Hepatocyte (in vitro differentiated cells): ENCODE measurements around the gene AMPH. TPM values are rescaled to one million over a fixed set of nuclear protein-coding genes. Genes with fewer than 3 reads are reported as not detected.
"Not testable (repeated sequence)": the region's sequence is repeated elsewhere in the genome, so short reads cannot be mapped to it uniquely, and the experiment has no call there.

Source experiments
- DNase-seq: peaks from one replicate; pipeline ENCODE4 v3.0.0-alpha.2; 2016; ENCODE audit warnings: low spot score
- H2AFZ ChIP-seq: fragments of 200-600 bp; sonication (generic); 2 replicates; pipeline ENCODE4 v1.6.0; 2016; ENCODE audit warnings: antibody characterized with exemption, mild to moderate bottlenecking
- H3K27ac ChIP-seq: fragments of 200-600 bp; sonication (generic); 2 replicates; pipeline ENCODE4 v1.5.1; 2016; ENCODE audit warnings: mild to moderate bottlenecking
- H3K27me3 ChIP-seq: fragments of 200-600 bp; sonication (generic); 2 replicates; pipeline ENCODE4 v1.6.1; 2016
- H3K36me3 ChIP-seq: fragments of 200-600 bp; sonication (generic); replicated peaks from 2 replicates; pipeline ENCODE4 v1.5.1; 2016; ENCODE audit warnings: low read depth; ENCODE audit not compliant: insufficient read depth
- H3K4me1 ChIP-seq: fragments of 200-600 bp; sonication (generic); 2 replicates; pipeline ENCODE4 v1.5.1; 2016; ENCODE audit warnings: mild to moderate bottlenecking, moderate library complexity; ENCODE audit not compliant: insufficient read depth
- H3K4me2 ChIP-seq: fragments of 200-600 bp; sonication (generic); 2 replicates; pipeline ENCODE4 v1.6.0; 2016
- H3K4me3 ChIP-seq: fragments of 200-600 bp; sonication (generic); 2 replicates; pipeline ENCODE4 v1.5.1; 2016; ENCODE audit warnings: mild to moderate bottlenecking
- H3K79me2 ChIP-seq: fragments of 200-600 bp; sonication (generic); 2 replicates; pipeline ENCODE4 v1.6.0; 2017; ENCODE audit warnings: mild to moderate bottlenecking
- H3K9me2 ChIP-seq: fragments of 200-600 bp; sonication (generic); replicated peaks from 2 replicates; pipeline ENCODE4 v1.6.0; 2017; ENCODE audit warnings: mild to moderate bottlenecking; ENCODE audit not compliant: insufficient read depth
- H3K9me3 ChIP-seq: fragments of 200-600 bp; sonication (generic); 2 replicates; pipeline ENCODE4 v1.5.1; 2016; ENCODE audit warnings: low read depth, mild to moderate bottlenecking
- H4K20me1 ChIP-seq: fragments of 200-600 bp; sonication (generic); 2 replicates; pipeline ENCODE4 v1.6.0; 2016; ENCODE audit warnings: mild to moderate bottlenecking; ENCODE audit not compliant: insufficient read depth, poor library complexity, severe bottlenecking
- EZH2 ChIP-seq: fragments of 200-600 bp; sonication (generic); IDR thresholded peaks from 2 replicates; pipeline ENCODE4 v1.6.1; 2016; ENCODE audit warnings: antibody characterized with exemption, mild to moderate bottlenecking, borderline replicate concordance
- EZH2phosphoT487 ChIP-seq: fragments of 200-600 bp; sonication (generic); IDR thresholded peaks from one replicate; pipeline ENCODE4 v1.6.1; 2018; ENCODE audit warnings: antibody characterized with exemption, mild to moderate bottlenecking, low read depth, moderate library complexity; ENCODE audit not compliant: unreplicated experiment, severe bottlenecking
- WGBS: methylation state at CpG from one replicate; pipeline ENCODE4 v1.1.6; 2016; ENCODE audit warnings: low lambda C conversion rate; ENCODE audit errors: missing lambda C conversion rate; 5-methylcytosine and 5-hydroxymethylcytosine counted together
- polyA plus RNA-seq: library from polyadenylated mRNA; unstranded; fragments of >200 nt; fragmentation: Nextera tagmentation; extraction: Ambion mirVana; gene quantifications from 2 replicates; pipeline ENCODE4 v1.2.1, GENCODE V29; 2016
- total RNA-seq: library from RNA; depleted of rRNA; stranded (reverse); fragments of >200 nt; gene quantifications from 2 replicates; pipeline ENCODE4 v1.2.3, GENCODE V29; 2014
- TF ChIP-seq, protein P1 (sequence below): fragments of 200-600 bp; sonication (generic); IDR thresholded peaks from 2 replicates; pipeline ENCODE4 v1.5.1; 2016; ENCODE audit warnings: antibody characterized with exemption, mild to moderate bottlenecking; ENCODE audit not compliant: poor library complexity

AMPH gene
- total and polyA plus RNA-seq, 2 experiments from 2014 or later, result 2.0 to 2.8 TPM

DNA sequence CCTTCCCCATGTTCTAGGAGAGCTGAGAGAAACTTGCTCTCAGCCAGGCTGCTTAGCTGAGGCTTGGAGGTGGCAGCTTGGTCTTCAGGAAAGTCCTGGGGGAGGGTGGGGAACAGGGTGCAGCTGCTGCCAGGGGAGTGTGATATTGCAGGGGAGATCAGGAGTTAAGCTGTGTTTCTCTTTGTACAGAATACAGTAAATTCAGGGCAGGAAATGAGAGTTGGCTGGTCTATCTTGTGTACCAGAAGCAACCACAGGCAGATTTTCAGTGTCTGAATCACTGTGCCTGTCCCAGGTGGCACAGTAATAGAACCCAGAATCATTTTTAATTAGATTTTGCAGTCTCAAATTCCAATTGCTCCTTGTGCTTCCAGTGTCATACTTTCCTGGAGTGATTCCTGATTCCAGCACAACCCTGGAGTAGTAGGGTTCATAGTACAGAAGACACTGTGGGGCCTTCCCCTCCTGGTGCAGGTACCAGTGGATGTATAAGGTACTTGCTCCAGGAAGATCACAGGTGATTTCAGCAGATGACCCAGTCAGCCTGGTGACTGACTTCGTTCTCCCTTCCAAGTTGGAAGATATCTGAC lies 263.8 kb downstream of the AMPH start:
- peak overlapping the region; percentile 66 for H3K27ac ChIP-seq
- H3K4me1 ChIP-seq, result no peaks in the 10 kb centered on the region
- H3K4me3 ChIP-seq, result no peak overlapping the region
- no peaks in the 10 kb centered on the region for H3K36me3 ChIP-seq
- peak overlapping the region; percentile 31 for H2AFZ ChIP-seq
- H3K27me3 ChIP-seq, result no peaks in the 10 kb centered on the region
- H3K79me2 ChIP-seq, result no peaks in the 10 kb centered on the region
- no peak overlapping the region for H3K4me2 ChIP-seq
- no peak for TF ChIP-seq EZH2phosphoT487
- no peak for TF ChIP-seq EZH2
- TF ChIP-seq, protein P1, sequence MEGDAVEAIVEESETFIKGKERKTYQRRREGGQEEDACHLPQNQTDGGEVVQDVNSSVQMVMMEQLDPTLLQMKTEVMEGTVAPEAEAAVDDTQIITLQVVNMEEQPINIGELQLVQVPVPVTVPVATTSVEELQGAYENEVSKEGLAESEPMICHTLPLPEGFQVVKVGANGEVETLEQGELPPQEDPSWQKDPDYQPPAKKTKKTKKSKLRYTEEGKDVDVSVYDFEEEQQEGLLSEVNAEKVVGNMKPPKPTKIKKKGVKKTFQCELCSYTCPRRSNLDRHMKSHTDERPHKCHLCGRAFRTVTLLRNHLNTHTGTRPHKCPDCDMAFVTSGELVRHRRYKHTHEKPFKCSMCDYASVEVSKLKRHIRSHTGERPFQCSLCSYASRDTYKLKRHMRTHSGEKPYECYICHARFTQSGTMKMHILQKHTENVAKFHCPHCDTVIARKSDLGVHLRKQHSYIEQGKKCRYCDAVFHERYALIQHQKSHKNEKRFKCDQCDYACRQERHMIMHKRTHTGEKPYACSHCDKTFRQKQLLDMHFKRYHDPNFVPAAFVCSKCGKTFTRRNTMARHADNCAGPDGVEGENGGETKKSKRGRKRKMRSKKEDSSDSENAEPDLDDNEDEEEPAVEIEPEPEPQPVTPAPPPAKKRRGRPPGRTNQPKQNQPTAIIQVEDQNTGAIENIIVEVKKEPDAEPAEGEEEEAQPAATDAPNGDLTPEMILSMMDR, result no peak
- DNase-seq, result peak; percentile 15
- no peaks in the 10 kb centered on the region for H3K9me3 ChIP-seq
- H4K20me1 ChIP-seq, result no peaks in the 10 kb centered on the region
- 89% methylated on average over 1 of the region's 1 CpG for WGBS
- H3K9me2 ChIP-seq, result no peaks in the 10 kb centered on the region

DNA sequence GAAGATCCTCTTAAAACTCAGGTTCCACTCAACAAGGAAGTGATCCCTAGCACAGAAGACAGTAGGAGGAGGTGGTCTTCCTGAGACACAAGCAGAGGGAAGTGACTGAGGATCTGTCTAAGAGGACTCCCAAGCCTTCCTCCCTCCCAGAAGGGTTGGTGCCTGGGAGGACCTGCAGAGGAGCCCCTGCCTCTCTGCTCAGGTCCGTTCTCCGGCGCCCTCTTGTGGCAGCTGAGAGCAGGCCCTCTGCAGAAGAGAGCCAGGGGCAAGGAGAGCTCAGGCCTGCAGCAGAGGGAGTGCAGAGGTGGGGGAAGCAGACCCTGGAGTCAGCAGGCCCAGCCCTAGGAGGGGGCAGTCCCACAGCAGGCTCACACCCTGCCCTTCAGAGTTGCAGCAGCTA lies 267.8 kb downstream of the AMPH start:
- H3K4me1 ChIP-seq, H3K9me3 ChIP-seq, H3K27ac ChIP-seq, H3K4me3 ChIP-seq, H2AFZ ChIP-seq, H3K27me3 ChIP-seq, H3K4me2 ChIP-seq, H4K20me1 ChIP-seq, H3K9me2 ChIP-seq, H3K36me3 ChIP-seq, H3K79me2 ChIP-seq: not testable (repeated sequence)
- 4% methylated on average over 3 of the region's 3 CpGs for WGBS
- DNase-seq, result peak; percentile 39
- TF ChIP-seq, protein P1, result peak; percentile 43

DNA sequence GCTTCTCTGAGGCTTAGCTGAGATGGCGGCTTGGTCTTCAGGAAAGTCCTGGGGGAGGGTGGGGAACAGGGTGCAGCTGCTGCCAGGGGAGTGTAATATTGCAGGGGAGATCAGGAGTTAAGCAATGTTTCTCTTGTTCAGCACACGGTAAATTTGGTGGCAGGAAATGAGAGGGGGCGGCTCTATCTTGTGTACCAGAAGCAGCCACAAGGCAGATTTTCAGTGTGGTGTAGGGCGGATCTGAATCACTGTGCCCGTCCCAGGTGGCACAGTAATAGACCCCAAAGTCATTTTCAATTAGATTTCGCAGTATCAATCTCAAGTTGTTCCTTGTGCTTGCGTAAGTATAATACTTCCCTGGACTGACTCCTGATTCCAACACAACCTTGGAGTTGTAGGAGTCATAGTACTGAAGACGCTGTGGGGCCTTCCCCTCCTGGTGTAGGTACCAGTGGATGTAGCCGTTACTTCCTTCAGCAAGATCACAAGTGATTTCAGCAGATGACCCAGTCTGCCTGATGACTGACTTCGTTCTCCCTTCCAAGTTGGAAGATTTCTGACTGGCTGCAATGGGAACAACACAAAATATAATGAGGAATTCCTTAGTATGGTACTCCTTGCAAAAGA lies 268.4 kb downstream of the AMPH start:
- not testable (repeated sequence) for H3K4me1 ChIP-seq, H3K79me2 ChIP-seq, H3K36me3 ChIP-seq, H3K9me3 ChIP-seq, DNase-seq, H3K4me3 ChIP-seq, H3K9me2 ChIP-seq, H3K27ac ChIP-seq, H3K4me2 ChIP-seq, H3K27me3 ChIP-seq, H4K20me1 ChIP-seq, H2AFZ ChIP-seq
- 88% methylated on average over 10 of the region's 10 CpGs for WGBS

DNA sequence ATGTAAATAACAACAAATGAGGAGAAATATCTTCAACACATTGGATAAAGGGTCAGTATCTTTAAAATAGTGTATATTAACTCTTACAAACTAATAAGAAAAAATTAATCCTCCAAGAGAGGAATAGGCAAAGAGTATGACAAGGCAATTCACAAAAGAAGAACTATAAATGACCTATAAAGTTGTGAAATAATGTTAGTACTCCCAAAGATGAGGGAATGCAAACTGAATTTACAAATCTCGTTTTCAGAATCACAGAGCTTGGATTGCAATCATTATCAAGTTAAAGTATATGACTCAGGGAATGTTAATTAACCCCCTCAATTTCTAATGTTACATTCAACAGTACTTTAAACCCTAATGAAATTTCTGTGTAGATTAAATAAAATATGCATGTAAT lies 270.4 kb downstream of the AMPH start:
- Histone ChIP-seq H3K27ac (no peak overlapping the region), H3K4me1 (no peaks in the 10 kb centered on the region), H3K36me3 (no peaks in the 10 kb centered on the region), H3K4me3 (no peak overlapping the region), H2AFZ (no peak overlapping the region), H3K79me2 (no peaks in the 10 kb centered on the region), H3K9me2 (no peaks in the 10 kb centered on the region), H3K9me3 (no peaks in the 10 kb centered on the region), H3K27me3 (no peaks in the 10 kb centered on the region), H3K4me2 (no peak overlapping the region), H4K20me1 (no peaks in the 10 kb centered on the region)
- TF ChIP-seq EZH2 (no peak), EZH2phosphoT487 (no peak)
- TF ChIP-seq, protein P1, result no peak
- WGBS, result 74% methylated on average over 1 of the region's 1 CpG
- no peak for DNase-seq
